GM18508 (cell line): Measurements from ENCODE around the gene JAML.

Source experiments
- ATAC-seq: cut with Tn5 transposase; IDR thresholded peaks from one replicate; pipeline ENCODE4 v1.9.1; 2021; ENCODE audit warnings: moderate number of reproducible peaks; ENCODE audit not compliant: insufficient read depth, unreplicated experiment

The JAML gene

DNA sequence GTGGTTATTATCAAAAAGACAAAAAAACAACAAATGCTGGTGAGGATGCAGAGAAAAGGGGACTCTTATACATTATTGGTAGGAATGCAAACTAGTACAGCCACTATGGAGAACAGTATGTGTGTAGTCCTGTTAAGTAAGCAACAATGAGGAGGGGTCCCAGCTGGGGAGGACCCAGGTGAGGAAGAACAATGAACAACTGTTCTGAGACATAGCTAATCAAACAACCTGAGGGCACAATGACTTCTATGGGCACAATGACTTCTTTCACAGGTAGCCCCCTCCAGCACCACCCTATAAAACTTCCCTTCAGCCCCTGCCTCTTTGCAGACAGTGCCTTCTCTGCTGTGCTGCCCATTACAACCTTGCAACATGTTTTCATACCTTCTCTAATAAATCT, 5.6 kb downstream of the JAML start:
- ATAC-seq, result no peak

DNA sequence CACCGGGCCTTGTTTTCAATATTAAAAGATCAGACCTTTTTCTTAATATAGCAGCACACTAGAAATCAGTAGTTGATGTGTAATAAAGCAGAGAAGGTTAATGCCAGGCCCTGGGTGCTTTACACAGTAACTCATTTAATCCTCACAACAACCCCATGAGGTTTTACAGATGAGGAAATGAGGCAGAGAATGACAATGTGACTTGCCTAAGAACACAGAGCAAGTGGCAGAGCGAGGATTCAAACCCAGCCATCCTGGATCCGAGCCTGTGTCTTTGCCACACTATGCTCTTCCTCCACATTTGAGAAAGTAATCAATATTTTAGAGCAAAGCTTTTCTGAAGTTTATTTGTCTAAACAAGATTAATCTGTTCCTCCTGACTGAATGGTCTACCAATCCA, 7.2 kb downstream of the JAML start:
- ATAC-seq, result no peak

DNA sequence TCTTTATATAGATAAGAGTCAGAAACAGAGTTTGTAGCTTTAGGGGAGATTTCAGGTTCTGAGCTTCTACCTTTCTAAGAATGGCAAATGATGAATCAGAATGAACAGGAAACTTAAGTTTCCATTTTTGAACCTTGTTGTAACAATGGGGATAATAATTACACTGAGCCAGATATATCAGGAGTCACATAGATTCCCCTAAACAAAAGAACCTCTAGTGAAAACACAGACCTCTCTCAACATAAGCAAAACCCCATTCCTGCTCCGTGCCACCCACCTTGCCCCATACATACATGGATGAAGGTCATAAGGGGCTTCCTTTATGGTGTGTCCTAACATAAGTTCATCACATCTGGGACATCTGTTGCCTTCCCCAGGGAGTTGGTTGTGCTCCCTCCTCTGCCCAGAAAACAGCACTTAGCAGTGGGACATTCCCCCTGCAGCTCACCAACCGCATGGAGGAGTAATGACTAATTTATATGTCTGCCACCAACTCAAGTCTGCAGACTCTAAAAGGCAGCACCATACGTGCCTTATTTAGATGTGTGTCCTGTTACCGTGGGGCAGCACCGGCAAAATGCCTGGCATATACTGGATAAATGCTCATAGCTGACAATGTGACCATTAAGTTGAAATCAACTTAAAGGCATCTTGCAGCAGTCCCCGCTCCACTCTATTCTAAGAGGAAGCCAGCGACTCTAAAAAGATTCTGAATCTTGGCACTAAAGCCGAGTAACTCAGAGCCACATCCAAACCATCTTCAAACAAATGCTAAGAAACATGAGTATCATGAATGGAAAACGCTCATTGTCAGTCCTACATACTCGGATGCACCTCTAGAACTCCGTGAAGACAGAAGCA, 8.0 kb downstream of the JAML start:
- ATAC-seq, result no peak

DNA sequence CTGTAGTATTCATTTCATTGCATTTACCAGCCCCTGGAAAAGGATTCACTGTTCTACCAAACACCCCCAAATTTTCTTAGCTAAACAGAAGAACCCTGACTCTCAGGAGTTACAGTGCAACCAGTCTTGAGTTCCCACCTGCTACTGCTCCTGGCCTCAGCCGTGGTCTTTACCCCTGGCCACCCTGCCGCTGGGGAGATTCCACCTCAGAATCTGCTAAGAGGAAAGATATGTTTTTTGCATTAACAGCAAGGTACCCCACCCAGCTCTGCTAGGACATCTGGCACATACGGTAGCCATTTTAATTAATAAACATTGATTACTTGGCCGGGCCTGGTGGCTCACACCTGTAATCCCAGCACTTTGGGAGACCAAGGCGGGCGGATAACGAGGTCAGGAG, 9.0 kb downstream of the JAML start:
- no peak for ATAC-seq

DNA sequence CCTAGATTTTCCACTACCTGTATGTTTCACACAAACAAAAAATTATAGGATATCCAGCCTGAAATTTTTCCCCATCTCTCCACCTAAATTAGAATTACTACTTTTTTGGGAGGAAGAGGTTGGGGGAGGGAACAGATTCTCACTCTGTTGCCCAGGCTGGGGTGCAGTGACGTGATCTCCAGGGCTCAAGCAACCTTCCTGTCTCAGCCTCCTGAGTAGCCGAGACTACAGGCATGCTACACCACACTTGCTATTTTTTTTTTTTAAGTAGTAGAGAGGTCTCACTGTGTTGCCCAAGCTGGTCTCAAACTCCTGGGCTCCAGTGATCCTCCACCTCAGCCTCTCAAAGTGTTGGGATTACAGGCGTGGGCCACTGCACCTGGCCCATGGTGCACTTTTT, 9.5 kb downstream of the JAML start:
- no peak for ATAC-seq

DNA sequence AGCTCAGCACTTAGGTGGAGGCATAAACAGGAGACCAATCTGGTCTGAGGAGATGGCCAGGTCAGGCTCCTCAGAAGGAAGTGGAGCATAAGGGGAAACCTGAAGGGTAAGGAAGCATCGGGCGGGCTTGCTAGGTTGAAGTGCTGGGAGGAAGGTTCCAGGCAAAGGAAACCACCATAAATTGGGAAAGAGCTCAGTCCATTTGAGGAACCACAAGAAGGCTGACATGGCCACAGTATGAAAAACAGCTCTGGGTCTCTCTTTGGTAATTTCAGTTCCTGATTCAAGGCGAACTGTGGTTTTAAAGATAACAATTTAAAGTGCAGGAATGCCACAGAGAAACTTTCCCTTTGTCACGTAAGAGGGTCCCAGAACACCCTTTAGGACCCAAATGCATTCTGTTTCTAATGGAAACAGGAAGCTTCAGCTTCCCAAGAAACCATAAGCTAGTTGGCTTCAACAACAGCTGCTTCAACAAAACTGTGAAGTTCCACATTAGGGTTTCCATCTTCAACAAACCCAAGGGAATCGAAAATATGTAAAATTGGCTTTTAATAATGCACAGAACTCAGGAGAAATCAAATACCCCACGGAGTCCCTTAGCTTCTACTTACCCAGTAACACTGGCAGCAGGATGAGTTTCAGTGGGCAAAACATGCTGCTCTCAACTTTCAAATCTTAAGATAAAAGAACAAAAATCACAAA, 10.4 kb downstream of the JAML start:
- no peak for ATAC-seq

DNA sequence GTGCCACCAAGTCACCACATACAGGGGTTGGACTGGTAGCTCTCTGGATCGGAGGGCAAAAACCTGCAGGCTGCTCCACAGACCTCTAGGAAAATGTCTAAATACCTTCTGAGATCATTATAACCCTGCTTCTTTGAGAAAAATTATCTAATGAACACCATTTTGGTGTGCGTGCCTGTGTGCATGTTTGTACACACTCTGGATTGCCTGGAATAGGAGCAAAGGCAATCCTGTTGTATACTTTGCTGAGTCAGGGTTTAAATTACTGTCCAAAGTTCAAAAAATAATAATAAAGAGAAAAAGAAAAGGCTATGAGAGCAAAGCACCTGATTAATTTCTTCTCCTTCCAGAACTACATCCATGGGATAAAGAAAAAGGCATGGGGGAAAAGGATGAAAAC, 11.0 kb downstream of the JAML start:
- ATAC-seq, result no peak

DNA sequence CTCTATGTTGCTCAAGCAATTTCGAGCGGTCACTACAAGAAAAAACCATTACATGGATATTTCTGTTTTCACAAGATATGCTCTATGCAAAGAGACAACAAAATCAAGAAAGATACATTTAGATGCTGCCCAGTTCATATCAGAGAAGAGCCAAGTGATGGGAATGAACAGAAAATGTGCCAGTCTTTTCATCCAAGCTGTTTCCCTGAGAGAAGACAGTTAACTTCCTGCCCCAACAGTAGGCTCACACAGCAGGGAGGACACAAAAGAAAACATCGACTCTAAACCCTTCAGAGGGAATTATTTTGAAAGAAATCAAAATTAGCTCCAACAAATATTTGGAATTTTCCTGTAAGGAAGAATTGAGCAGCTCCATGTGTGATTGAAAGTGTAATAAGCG, 11.6 kb downstream of the JAML start:
- ATAC-seq, result no peak

DNA sequence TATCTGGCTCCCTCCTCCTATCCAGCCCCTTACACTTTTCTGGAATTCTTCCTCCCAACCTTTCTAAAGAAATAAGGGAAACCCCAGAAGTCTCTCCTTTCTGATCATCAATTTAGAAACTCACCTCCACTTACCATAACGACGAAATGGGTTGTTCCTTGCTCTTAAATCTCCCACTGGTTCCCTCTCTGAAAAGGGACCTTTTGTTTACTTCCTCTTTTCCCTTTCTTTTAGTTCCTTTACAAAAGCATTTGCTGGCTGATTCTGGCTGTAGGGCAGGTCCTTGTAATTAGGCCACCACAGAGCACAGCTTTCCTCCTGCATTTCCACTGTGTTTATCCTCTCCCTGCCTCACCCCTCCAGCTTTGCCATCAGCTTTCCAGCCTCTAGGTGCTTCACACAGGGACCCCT, 12.0 kb downstream of the JAML start:
- no peak for ATAC-seq

DNA sequence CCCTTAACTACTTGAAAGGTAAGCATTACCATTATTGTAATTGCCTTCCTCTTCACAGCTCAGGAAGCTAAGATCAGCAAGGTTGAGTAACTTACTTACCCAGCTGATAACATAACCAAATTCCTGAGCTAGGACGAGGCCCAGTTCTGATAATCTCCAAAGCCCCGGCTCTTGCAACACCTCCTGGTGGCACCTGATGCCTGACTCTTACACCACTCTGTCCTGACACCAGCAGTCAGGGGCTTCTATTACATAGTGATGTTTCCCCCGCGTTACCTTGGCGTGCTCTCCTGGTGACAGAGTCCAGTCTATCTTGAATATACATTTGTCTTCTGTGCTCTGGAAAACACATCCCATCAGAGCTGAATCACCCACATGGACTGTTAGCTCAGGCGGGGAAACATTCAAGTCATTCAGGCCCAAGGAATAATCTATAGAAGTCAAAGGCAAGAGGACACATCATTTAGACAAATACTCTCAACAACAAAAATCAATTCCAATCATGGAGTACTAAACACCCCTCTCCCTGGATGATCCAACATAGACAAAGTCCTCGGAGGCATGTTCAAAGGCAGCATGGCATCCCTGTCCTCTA, 12.6 kb downstream of the JAML start:
- ATAC-seq, result no peak

DNA sequence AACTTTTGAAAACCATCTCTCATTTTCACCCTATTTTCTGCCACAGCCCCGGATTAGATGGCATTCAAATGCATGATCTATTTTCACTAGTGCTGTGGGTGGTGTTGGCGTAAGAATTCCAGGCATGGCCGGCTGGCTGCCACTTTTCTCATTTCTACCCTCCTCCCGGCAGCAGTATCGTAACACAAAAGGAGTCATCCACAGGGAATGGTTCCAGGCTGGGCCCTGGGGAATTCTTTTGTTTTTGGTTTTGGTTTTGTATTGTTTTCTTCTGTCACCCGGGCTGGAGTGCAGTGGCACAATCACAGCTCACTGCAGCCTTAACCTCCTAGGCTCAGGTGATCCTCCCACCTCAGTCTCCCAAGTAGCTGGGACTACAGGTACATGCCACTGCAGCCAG, 13.8 kb downstream of the JAML start:
- no peak for ATAC-seq

DNA sequence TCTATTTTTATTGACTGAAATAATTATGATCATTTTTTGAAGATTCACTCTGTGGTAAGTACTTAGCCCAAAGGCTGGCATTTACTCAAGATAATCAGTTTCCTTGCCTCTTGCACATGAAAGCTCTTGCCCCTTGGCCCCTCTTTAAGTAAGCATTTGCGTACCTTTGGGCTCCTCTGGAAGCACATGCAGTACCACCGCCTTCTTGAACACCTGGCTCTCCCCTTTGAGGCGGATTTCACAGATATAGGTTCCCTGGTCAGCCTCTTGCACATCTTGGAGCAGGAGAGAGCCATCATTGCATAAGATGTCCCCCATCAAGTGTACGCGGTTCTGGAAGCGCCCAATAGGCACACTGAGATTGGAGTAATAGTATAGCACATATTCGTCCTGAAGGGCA, 14.5 kb downstream of the JAML start:
- no peak for ATAC-seq

DNA sequence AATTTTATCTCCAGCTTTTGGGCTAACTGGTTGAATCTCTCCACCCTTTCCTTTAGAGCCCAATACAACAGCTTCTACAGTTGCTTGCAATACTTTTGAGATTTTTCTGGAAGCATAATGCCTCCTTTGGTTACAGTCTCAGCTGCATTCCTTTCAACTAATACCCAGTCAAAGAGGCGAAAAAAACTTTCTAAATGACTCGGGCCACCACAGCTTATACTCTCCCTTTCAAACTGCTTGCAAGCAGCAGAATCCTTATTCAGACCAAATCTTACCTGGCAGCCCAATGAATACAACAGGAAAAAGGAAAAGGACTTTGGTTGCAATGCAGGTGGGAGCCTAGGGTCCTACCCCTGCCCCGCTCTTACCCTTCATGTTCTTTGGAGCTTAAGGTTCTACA, 15.8 kb downstream of the JAML start:
- ATAC-seq, result no peak

DNA sequence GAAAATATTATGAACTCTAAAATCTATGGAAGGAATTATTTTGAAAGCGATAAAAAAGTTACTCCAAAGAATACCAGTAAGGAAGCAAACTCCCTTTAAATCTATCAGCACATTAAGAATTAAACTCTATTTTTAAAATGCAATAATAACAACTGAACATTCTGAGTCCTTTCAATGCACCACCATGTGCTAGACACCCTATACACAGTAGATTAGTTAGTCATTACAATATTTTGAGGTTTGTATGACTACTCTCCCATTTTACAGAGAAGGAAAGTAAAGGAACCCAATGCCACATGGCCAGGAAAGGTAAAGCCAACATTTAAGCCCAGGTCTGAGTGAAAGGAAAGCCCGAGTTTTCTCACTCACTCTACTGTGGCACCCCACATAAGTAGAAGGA, 17.7 kb downstream of the JAML start:
- ATAC-seq, result no peak

DNA sequence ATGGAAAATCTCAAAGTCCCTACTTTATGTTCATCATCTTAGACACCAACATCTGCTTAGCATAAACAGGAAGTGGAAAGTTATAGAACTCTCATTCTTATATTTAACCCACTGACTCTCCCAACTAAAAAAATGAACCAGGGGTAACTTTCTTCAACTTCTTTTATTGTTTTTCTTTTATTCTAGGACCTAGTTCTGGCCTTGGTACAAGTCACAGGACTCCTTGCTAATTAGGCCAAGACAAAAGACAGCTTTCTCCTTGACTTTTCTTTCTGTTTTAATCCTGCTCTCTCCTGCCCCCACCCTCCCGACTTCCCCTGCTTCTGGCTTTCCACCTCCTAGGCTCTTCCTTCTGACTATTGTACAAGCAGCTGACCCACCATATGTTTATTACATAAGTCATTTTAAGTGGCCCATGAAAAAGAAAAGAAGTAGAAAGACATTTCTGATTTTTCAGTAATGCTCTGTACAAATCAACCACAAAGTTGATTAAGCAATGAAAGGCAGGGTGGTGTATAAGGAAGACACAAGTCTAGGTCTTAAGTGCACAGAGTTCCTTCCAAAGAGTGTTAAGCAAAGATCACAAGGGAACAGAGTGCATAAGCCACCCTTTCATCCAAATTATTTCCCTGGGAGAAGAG, 18.3 kb downstream of the JAML start:
- ATAC-seq, result no peak

DNA sequence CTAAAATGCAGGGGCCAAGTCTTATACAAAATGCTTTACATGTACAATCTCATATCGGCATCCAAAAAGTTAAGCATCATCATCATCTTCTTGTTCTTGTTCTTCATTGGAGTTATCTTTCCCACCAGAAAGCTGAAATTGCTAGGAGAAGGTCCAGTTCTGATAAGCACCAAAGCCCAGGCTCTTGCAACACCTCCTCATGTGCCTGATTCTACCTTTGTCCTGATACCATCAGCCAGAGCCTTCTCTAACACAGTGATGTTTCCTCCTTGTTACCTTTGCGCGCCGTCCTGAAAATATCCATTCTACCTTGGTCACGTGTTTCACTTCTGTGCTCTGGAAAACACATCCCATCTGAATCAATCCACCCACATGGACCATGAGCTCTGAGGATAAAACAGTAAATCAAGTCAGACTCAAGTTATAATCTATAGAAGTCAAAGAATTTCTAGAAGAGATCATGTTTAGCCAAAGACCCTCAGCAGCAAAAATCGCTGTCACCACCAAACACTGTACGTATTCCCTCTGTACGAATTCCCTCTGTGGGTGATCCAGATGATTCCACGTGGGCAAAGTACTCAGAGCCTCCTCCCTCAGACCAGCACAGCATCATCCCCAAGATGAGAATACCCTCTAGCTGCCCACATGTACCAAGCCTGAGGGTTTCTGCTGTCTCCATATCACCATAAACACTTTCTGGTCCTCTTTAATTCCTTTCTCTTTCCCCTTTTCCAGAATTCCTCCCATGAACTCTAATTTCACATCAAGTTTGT, 19.0 kb downstream of the JAML start:
- no peak for ATAC-seq

DNA sequence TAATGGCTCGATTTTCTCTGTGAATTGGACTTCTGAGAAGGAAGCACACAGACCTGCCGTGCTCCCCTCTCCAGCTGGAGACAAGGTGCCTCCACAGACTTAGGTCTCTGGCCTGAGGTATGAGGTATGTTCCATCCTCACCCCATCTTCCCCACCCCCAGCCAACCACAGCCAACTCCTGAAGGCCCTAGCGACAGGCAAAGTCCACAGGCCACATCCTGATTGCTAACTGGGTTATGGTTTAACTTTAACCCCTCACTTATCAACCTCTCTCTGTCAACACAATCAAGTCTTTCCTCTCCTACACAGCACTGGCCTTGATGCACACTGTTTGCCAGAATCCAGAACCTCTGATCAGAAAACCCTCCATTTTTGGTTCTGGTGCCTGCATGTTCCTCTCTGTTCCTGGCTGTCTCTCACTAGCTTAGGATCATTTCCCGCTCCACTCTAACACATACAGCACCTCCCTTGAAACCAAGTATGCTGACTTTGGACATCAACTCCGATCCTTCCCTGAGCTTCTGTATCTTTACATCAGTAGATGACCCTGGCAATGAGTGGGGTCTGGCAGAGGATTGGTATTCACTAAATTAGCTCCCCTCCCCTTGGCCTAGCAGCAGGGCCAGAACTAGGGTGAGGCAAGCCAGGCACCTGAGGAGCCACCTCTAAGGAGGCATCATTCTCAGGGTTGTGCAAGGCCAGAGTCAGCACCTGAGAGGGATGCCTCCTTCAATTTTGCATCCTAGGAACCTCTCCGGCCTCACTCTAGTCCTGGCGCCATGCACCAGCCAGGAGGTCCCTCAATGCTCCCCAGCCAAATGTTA, 22.0 kb downstream of the JAML start:
- ATAC-seq, result peak; percentile 53

DNA sequence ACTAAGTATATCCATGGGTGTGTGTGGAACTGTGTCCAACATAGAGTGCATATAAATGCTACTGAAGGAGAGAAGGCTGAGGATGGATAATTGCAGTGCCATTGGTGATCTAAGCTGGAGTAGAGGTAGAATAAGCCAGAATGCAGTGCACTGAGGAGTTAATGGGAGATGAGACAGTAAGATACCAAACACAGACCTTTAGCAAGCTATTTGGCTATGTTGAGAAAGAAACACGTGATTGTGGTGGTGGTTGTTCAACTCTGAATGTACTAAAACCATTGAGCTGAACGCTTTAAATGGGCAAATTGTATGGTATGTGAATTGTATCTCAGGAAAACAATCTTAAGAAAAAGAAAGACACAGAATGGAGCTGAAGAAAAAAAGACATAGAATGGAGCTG, 22.8 kb downstream of the JAML start:
- ATAC-seq, result no peak

DNA sequence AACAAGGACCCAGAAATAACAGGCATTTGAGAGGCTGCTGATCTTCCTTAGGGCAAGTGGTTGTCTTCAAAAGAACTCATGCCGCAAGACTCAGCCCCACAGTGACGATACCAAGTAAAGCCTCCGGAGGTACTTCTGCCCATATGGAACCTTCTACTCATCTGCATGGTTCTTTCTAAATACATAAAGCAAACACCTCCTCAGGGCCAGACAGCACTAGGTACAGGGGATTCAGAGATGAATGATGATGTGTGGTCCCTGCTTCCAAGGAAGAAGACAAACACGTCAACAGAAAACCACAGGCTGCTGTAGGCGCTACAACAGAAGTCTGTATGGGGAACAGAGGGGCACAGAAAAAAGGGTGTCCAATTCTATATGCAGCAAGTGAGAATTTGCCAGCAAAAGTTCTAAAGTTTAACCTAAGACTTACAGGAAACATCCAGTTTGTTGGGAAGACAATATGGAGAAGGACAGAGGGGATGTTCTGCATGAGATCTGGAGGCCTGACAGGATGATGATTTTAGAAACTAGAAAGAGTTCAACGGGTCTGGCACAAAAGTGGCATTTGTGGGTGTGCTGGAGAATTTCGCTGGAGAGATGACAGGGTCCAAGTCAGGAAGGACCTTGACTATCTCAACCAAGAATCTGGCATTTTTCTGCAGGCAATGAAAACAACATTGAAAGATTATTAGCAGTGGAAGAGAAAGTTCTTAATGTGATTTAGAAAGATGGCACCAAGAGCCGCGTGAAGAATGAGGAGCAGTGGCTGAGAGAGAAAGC, 23.7 kb downstream of the JAML start:
- no peak for ATAC-seq
